ENCODE data around the gene KRTAP4-9.
"Not testable (repeated sequence)": the region's sequence is repeated elsewhere in the genome, so short reads cannot be mapped to it uniquely, and the experiment has no call there.

- not testable (repeated sequence) for TF ChIP-seq POLR2AphosphoS5 (IDR thresholded peaks at IDR 0.05; ENCODE audit: control insufficient read depth, insufficient read depth, low read depth, low read length); TRIM28 (IDR thresholded peaks at IDR 0.05); SREBF2 (CRISPR knock-in tag; IDR thresholded peaks at IDR 0.05); POLR2AphosphoS2 (IDR thresholded peaks at IDR 0.05; ENCODE audit: low read length); CREB1 (IDR thresholded peaks at IDR 0.05); CREB1 (CRISPR knock-in tag; IDR thresholded peaks at IDR 0.05); FOXK1 (CRISPR knock-in tag; IDR thresholded peaks at IDR 0.05; ENCODE audit: borderline replicate concordance)
- TF ChIP-seq, protein P1, sequence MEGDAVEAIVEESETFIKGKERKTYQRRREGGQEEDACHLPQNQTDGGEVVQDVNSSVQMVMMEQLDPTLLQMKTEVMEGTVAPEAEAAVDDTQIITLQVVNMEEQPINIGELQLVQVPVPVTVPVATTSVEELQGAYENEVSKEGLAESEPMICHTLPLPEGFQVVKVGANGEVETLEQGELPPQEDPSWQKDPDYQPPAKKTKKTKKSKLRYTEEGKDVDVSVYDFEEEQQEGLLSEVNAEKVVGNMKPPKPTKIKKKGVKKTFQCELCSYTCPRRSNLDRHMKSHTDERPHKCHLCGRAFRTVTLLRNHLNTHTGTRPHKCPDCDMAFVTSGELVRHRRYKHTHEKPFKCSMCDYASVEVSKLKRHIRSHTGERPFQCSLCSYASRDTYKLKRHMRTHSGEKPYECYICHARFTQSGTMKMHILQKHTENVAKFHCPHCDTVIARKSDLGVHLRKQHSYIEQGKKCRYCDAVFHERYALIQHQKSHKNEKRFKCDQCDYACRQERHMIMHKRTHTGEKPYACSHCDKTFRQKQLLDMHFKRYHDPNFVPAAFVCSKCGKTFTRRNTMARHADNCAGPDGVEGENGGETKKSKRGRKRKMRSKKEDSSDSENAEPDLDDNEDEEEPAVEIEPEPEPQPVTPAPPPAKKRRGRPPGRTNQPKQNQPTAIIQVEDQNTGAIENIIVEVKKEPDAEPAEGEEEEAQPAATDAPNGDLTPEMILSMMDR (IDR thresholded peaks at IDR 0.05 in 2 of 3, conservative IDR thresholded peaks at IDR 0.05 in 1 of 3; ENCODE audit: insufficient read depth in 2 of 3, low read depth in 1 of 3, low read length in 3 of 3), result not testable (repeated sequence)
- TF ChIP-seq, protein P2, sequence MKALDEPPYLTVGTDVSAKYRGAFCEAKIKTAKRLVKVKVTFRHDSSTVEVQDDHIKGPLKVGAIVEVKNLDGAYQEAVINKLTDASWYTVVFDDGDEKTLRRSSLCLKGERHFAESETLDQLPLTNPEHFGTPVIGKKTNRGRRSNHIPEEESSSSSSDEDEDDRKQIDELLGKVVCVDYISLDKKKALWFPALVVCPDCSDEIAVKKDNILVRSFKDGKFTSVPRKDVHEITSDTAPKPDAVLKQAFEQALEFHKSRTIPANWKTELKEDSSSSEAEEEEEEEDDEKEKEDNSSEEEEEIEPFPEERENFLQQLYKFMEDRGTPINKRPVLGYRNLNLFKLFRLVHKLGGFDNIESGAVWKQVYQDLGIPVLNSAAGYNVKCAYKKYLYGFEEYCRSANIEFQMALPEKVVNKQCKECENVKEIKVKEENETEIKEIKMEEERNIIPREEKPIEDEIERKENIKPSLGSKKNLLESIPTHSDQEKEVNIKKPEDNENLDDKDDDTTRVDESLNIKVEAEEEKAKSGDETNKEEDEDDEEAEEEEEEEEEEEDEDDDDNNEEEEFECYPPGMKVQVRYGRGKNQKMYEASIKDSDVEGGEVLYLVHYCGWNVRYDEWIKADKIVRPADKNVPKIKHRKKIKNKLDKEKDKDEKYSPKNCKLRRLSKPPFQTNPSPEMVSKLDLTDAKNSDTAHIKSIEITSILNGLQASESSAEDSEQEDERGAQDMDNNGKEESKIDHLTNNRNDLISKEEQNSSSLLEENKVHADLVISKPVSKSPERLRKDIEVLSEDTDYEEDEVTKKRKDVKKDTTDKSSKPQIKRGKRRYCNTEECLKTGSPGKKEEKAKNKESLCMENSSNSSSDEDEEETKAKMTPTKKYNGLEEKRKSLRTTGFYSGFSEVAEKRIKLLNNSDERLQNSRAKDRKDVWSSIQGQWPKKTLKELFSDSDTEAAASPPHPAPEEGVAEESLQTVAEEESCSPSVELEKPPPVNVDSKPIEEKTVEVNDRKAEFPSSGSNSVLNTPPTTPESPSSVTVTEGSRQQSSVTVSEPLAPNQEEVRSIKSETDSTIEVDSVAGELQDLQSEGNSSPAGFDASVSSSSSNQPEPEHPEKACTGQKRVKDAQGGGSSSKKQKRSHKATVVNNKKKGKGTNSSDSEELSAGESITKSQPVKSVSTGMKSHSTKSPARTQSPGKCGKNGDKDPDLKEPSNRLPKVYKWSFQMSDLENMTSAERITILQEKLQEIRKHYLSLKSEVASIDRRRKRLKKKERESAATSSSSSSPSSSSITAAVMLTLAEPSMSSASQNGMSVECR (CRISPR knock-in tag; IDR thresholded peaks at IDR 0.05), result not testable (repeated sequence)
Observed at GRCh38 chr17:41119696-41120690, 14.8 kb downstream of the KRTAP4-9 start.
